ENCODE measurements around the gene KDF1. TPM values are rescaled to one million over a fixed set of nuclear protein-coding genes. Genes with fewer than 3 reads are reported as not detected.
A peak's percentile ranks its signal among the peaks of the same experiment; 100 is the strongest.

KDF1 gene
- total RNA-seq, 1 donor from 2014 or later, result 12.2 TPM

- peaks cover 19% of the 10 kb centered on the region for H3K4me1 Mint-ChIP-seq (ENCODE audit: unreplicated experiment)
- H3K36me3 Mint-ChIP-seq, result peaks cover 9% of the 10 kb centered on the region
- H3K27me3 Mint-ChIP-seq, result no peaks in the 10 kb centered on the region
- no peak for DNase-seq (ENCODE audit: extremely low spot score, unreplicated experiment)
- no peak for TF ChIP-seq CTCF (conservative IDR thresholded peaks at IDR 0.05)
- H3K9me3 Mint-ChIP-seq, result no peaks in the 10 kb centered on the region
- H3K4me3 Mint-ChIP-seq, result peak overlapping the region; percentile 94
- H3K27ac Mint-ChIP-seq, result peak overlapping the region; percentile 95
Measured at GRCh38 chr1:26900815-26901511, 59.3 kb downstream of the KDF1 start.

GRCh38 chr1:26900001-26900814, 60.1 kb downstream of the KDF1 start, which contains the start of gene GPATCH3:
GPATCH3 (minus strand) TSS chr1:26900467; CDS start chr1:26900442, 25 bp downstream.
- Mint-ChIP-seq H3K36me3 (peaks cover 9% of the 10 kb centered on the region), H3K27me3 (no peaks in the 10 kb centered on the region), H3K4me1 (ENCODE audit: unreplicated experiment) (peaks cover 19% of the 10 kb centered on the region), H3K9me3 (no peaks in the 10 kb centered on the region), H3K4me3 (peak within 1 kb of the TSS; percentile 94), H3K27ac (peak within 1 kb of the TSS; percentile 95)
- TF ChIP-seq CTCF (conservative IDR thresholded peaks at IDR 0.05), result no peak
- DNase-seq (ENCODE audit: extremely low spot score, unreplicated experiment), result peak; percentile 91

Other genes with a start within 250 kb of the KDF1 start
- gene PIGV, start 172.5 kb downstream of the KDF1 start, total RNA-seq (ENCODE audit: low replicate concordance), result 13.3 and 15.3 TPM in 2 replicates
- 29.7 and 40.7 TPM in 2 replicates for gene ZDHHC18, start 133.8 kb downstream of the KDF1 start, total RNA-seq (ENCODE audit: low replicate concordance)
- 27.7 and 86.8 TPM in 2 replicates for gene SFN, start 97.3 kb downstream of the KDF1 start, total RNA-seq (ENCODE audit: low replicate concordance)
- 28.7 and 35.1 TPM in 2 replicates for gene GPN2, start 70.2 kb downstream of the KDF1 start, total RNA-seq (ENCODE audit: low replicate concordance)
- 19.2 and 23.7 TPM in 2 replicates for gene GPATCH3, start 60.0 kb downstream of the KDF1 start, total RNA-seq (ENCODE audit: low replicate concordance)
- gene NR0B2, start 46.5 kb downstream of the KDF1 start, total RNA-seq (ENCODE audit: low replicate concordance), result 6.8 and 7.2 TPM in 2 replicates
- 73.4 and 82.7 TPM in 2 replicates for gene NUDC, start 38.7 kb downstream of the KDF1 start, total RNA-seq (ENCODE audit: low replicate concordance)
- 39.2 and 52.3 TPM in 2 replicates for gene TRNP1, start 33.2 kb upstream of the KDF1 start, total RNA-seq (ENCODE audit: low replicate concordance)
- 9.3 and 10.4 TPM in 2 replicates for gene TENT5B, start 52.4 kb upstream of the KDF1 start, total RNA-seq (ENCODE audit: low replicate concordance)
- gene SLC9A1, start 194.7 kb upstream of the KDF1 start, total RNA-seq (ENCODE audit: low replicate concordance), result 28.8 and 41.9 TPM in 2 replicates

All from type B pancreatic cell (in vitro differentiated cells).